GM23248 (cell line): Measurements from ENCODE around the gene WDR48.

ENCODE experiments used
- EZH2 ChIP-seq: fragments of 200-600 bp; sonication (generic); IDR thresholded peaks from 2 replicates; pipeline ENCODE4 v1.6.1; 2018; ENCODE audit warnings: antibody characterized with exemption, mild to moderate bottlenecking; ENCODE audit not compliant: insufficient read depth, poor library complexity, severe bottlenecking
- EZH2phosphoT487 ChIP-seq: fragments of 200-600 bp; sonication (generic); IDR thresholded peaks from 2 replicates; pipeline ENCODE4 v1.6.1; 2018; ENCODE audit warnings: antibody characterized with exemption, moderate library complexity, mild to moderate bottlenecking, low read depth; ENCODE audit not compliant: insufficient read depth

DNA sequence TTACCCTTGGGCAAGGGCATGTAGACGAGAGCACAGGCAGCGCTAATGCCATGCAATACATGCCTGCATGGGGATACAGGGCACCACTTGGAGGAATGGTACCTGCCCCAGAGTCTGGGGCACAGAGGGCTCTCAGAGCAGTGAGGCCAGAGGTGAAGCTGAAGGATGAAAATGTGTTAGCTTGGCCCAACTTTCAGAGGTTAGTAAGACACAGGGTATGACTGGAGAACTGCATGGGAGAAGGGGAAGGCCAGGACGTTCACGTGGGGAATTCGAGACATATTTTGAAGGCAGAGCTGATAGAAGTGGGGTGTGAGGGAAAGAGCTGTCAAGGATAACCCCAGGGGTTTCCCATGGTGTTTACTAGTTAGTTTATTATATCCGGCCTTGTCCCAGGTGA lies 82.0 kb downstream of the WDR48 start:
- no peak for TF ChIP-seq EZH2
- TF ChIP-seq EZH2phosphoT487, result no peak
